Activated T-cell treated with anti-CD3 and anti-CD28 coated beads for 48 hours (primary cell): ENCODE results near the gene ZNF678.

Experiments
- DNase-seq: peaks from one replicate; pipeline ENCODE4 v3.0.0-alpha.2; 2020; ENCODE audit warnings: low read depth

Gene ZNF678

GRCh38 chr1:227723474-227723873, 160.1 kb downstream of the ZNF678 start:
- DNase-seq: no peak

DNA sequence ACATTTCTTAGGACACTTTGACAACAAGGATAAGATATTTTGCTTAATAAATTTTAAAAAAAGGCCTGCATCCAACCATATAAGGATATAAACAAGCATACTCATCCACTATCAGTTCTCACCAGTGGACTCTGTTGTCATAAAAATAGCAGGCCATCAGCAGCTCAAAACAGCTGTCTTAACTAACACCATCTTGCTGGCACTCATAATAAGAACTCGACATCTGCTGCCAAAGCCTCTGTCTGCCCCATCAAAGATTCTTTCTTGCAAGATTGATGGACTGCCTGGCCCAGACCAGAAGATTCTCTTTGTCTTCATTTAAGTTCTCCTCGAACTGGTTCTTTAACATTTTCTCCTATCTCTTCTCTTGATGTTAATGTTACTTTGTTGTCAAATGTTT, 161.7 kb downstream of the ZNF678 start:
- no peak for DNase-seq

GRCh38 chr1:227726318-227726717, 163.0 kb downstream of the ZNF678 start:
- DNase-seq: no peak
